ENCODE measurements around the gene CCDC88A. TPM values are rescaled to one million over a fixed set of nuclear protein-coding genes. Genes with fewer than 3 reads are reported as not detected.

CCDC88A gene
- total and polyA plus RNA-seq, 2 experiments from 2014 or later, result 30.4 to 32.4 TPM

- H3K4me3 ChIP-seq, result peak overlapping the region; percentile 89
- no peaks in the 10 kb centered on the region for H3K9me3 ChIP-seq (ENCODE audit: low read depth)
- 0 out of 2 replicates have a peak, but pooled peaks cover 1% of the 10 kb centered on the region for H3F3A ChIP-seq (ENCODE audit: insufficient read depth)
- H3K9ac ChIP-seq, result peak overlapping the region; percentile 84
- peaks cover 48% of the 10 kb centered on the region for H3K79me2 ChIP-seq (ENCODE audit: insufficient read depth)
- H3K4me1 ChIP-seq (ENCODE audit: insufficient read depth), result peaks cover 20% of the 10 kb centered on the region
- H3K4me2 ChIP-seq (ENCODE audit: unreplicated experiment), result peak overlapping the region; percentile 96
- H3K36me3 ChIP-seq (ENCODE audit: low read depth), result no peaks in the 10 kb centered on the region
- DNase-seq, result peak; percentile 64
- no peaks in the 10 kb centered on the region for H3K9me2 ChIP-seq (ENCODE audit: insufficient read depth)
- in situ Hi-C loops (cut with MboI), result no loop called here
- no peak for TF ChIP-seq EZH2 (IDR thresholded peaks at IDR 0.05; ENCODE audit: insufficient read depth, poor library complexity, severe bottlenecking)
- TF ChIP-seq EZH2phosphoT487 (IDR thresholded peaks at IDR 0.05; ENCODE audit: insufficient read depth, low read depth), result no peak
- peak overlapping the region; percentile 69 for H3K27ac ChIP-seq
- H3K27me3 ChIP-seq (replicated peaks; ENCODE audit: insufficient read depth), result no peaks in the 10 kb centered on the region
- H4K20me1 ChIP-seq (ENCODE audit: insufficient read depth), result no peaks in the 10 kb centered on the region
- H2AFZ ChIP-seq, result peak overlapping the region; percentile 90
- WGBS, 2 experiments (ENCODE audit: low coverage in 1 of 2, low lambda C conversion rate in 2 of 2, missing lambda C conversion rate in 2 of 2), result 0% methylated on average over 21 to 31 of the region's 31 CpGs
Observed at GRCh38 chr2:55419233-55419678, 400 bp downstream of the CCDC88A start.

- TF ChIP-seq EZH2 (IDR thresholded peaks at IDR 0.05; ENCODE audit: insufficient read depth, poor library complexity, severe bottlenecking) (no peak), EZH2phosphoT487 (IDR thresholded peaks at IDR 0.05; ENCODE audit: insufficient read depth, low read depth) (no peak)
- peak overlapping the region; percentile 96 for H3K4me2 ChIP-seq (ENCODE audit: unreplicated experiment)
- H3K27me3 ChIP-seq (replicated peaks; ENCODE audit: insufficient read depth), result no peaks in the 10 kb centered on the region
- peak overlapping the region; percentile 90 for H2AFZ ChIP-seq
- WGBS, 2 experiments (ENCODE audit: low coverage in 1 of 2, low lambda C conversion rate in 2 of 2, missing lambda C conversion rate in 2 of 2), result 1% methylated on average over 11 of the region's 11 CpGs
- peak overlapping the region; percentile 84 for H3K9ac ChIP-seq
- H3K4me1 ChIP-seq (ENCODE audit: insufficient read depth), result peaks cover 20% of the 10 kb centered on the region
- H3K9me2 ChIP-seq (ENCODE audit: insufficient read depth), result no peaks in the 10 kb centered on the region
- H3F3A ChIP-seq (ENCODE audit: insufficient read depth), result no peaks in the 10 kb centered on the region
- DNase-seq, result peak; percentile 23
- H3K4me3 ChIP-seq, result peak overlapping the region; percentile 89
- H3K9me3 ChIP-seq (ENCODE audit: low read depth), result no peaks in the 10 kb centered on the region
- H3K79me2 ChIP-seq (ENCODE audit: insufficient read depth), result peaks cover 54% of the 10 kb centered on the region
- in situ Hi-C loops (cut with MboI), result no loop called here
- H3K36me3 ChIP-seq (ENCODE audit: low read depth), result no peaks in the 10 kb centered on the region; the same call in 1 of the 2 replicates
- peak overlapping the region; percentile 69 for H3K27ac ChIP-seq
- H4K20me1 ChIP-seq (ENCODE audit: insufficient read depth), result no peaks in the 10 kb centered on the region
Observed at GRCh38 chr2:55418512-55419232, 984 bp downstream of the CCDC88A start.

- in situ Hi-C loops (cut with MboI), result no loop called here
- TF ChIP-seq EZH2phosphoT487 (IDR thresholded peaks at IDR 0.05; ENCODE audit: insufficient read depth, low read depth) (no peak), EZH2 (IDR thresholded peaks at IDR 0.05; ENCODE audit: insufficient read depth, poor library complexity, severe bottlenecking) (no peak)
- peak overlapping the region; percentile 84 for H3K9ac ChIP-seq
Observed at GRCh38 chr2:55418072-55418471, 1.6 kb downstream of the CCDC88A start.

DNA sequence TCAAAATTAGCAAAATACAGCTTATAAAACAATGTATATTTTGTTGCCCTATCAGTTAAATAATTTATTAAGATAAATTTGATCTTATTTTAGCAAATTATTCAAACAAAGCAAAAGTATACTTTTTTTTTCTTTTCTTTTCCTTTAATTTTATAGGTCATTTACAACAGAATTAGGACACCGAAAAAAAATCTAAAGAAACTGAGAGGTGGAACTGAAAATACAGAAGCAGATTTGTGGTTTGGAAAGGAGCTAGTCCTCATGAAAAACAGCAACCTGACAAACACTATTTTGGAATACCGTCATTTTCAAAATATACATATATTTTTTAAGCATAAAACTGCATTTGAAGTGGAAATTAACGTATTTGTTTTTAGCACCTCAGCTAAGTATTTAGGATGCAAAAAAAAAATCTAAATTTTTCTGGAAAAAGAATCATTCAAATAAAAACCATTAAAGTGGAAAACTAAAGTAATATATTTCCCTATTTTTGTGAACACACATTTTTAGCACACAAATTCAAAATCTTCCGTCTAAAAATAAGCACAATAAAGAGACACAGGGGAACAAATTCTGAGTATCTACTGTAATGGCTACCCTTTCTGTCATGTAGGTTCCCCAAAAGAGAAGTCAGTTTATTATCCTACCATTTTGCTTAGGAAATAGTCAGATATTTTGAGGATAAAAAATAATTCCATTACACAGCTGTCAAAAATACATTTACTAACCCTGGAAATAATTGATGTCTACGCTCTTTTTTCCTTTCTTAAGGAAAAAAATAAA, 2.7 kb downstream of the CCDC88A start:
- Histone ChIP-seq H4K20me1 (ENCODE audit: insufficient read depth) (no peaks in the 10 kb centered on the region), H3K27ac (no peak overlapping the region), H3K9me2 (ENCODE audit: insufficient read depth) (no peaks in the 10 kb centered on the region), H3F3A (ENCODE audit: insufficient read depth) (no peaks in the 10 kb centered on the region), H2AFZ (0 out of 2 replicates have a peak overlapping the region, but pooled peaks have one; percentile 0), H3K9ac (0 out of 2 replicates have a peak overlapping the region, but pooled peaks have one; percentile 2), H3K4me2 (ENCODE audit: unreplicated experiment) (peak overlapping the region; percentile 96), H3K79me2 (ENCODE audit: insufficient read depth) (peaks cover 71% of the 10 kb centered on the region), H3K27me3 (replicated peaks; ENCODE audit: insufficient read depth) (no peaks in the 10 kb centered on the region), H3K4me3 (peak overlapping the region; percentile 89), H3K9me3 (ENCODE audit: low read depth) (no peaks in the 10 kb centered on the region), H3K4me1 (ENCODE audit: insufficient read depth) (peaks cover 20% of the 10 kb centered on the region), H3K36me3 (ENCODE audit: low read depth) (no peaks in the 10 kb centered on the region; the same call in 1 of the 2 replicates)
- in situ Hi-C loops (cut with MboI), result no loop called here
- no peak for DNase-seq
- TF ChIP-seq EZH2 (IDR thresholded peaks at IDR 0.05; ENCODE audit: insufficient read depth, poor library complexity, severe bottlenecking) (no peak), EZH2phosphoT487 (IDR thresholded peaks at IDR 0.05; ENCODE audit: insufficient read depth, low read depth) (no peak)
- 78 to 80% methylated on average over 5 of the region's 5 CpGs for WGBS, 2 experiments (ENCODE audit: low coverage in 1 of 2, low lambda C conversion rate in 2 of 2, missing lambda C conversion rate in 2 of 2)

More at GRCh38 chr2:55418072-55418471, 1.6 kb downstream of the CCDC88A start:
- no peaks in the 10 kb centered on the region for H3K27me3 ChIP-seq (replicated peaks; ENCODE audit: insufficient read depth)
- H3K79me2 ChIP-seq (ENCODE audit: insufficient read depth), result peaks cover 60% of the 10 kb centered on the region
- peak overlapping the region; percentile 89 for H3K4me3 ChIP-seq
- no peak overlapping the region for H3K27ac ChIP-seq
- H3K36me3 ChIP-seq (ENCODE audit: low read depth), result no peaks in the 10 kb centered on the region; the same call in 1 of the 2 replicates
- peak; percentile 44 for DNase-seq
- 2% methylated on average over 2 of the region's 2 CpGs for WGBS, 2 experiments (ENCODE audit: low coverage in 1 of 2, low lambda C conversion rate in 2 of 2, missing lambda C conversion rate in 2 of 2)
- H3K9me2 ChIP-seq (ENCODE audit: insufficient read depth), result no peaks in the 10 kb centered on the region
- H3K9me3 ChIP-seq (ENCODE audit: low read depth), result no peaks in the 10 kb centered on the region
- H3K4me2 ChIP-seq (ENCODE audit: unreplicated experiment), result peak overlapping the region; percentile 96
- no peaks in the 10 kb centered on the region for H3F3A ChIP-seq (ENCODE audit: insufficient read depth)
- H2AFZ ChIP-seq, result peak overlapping the region; percentile 90
- H4K20me1 ChIP-seq (ENCODE audit: insufficient read depth), result no peaks in the 10 kb centered on the region
- H3K4me1 ChIP-seq (ENCODE audit: insufficient read depth), result peaks cover 20% of the 10 kb centered on the region
